Measurements from ENCODE around the gene UVRAG.

UVRAG gene

DNA sequence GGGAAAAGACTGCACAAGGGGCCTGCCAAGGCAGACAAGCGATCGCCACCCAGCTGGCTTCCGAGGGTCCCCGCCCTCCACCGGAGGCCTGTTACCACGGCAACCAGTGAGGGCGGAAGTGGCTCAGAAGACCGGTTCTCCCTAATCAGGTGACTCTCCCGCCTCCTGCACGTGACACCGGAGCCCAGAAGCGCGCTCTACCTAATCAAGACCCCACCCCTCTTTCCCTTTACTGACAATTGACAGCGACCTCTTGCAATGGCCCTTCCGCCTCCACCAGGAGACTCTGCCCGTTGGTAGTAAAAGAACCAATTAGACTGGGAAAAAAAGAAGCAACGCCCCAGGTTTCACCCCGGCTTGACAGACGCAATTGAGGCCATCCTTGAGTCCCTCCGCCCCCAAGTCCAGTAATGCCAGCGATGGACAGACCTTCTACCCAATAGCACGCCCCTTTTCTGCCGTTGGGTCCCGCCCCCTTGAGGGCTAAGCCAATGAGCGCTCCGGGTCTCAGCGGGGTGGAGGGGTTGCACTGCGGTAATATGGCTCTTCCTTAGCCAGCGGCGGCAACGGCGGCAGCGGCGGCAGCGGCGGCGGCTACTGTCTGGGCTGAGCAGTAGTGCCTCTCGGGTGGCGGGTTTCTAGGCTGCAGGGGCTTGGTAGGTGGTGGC is at the start of gene UVRAG:
UVRAG (plus strand) TSS at position 534 of the 668 bp plus-strand sequence. CDS start 198 bp downstream, outside the sequence.
- peak; percentile 95 for ATAC-seq
- peak; percentile 98 for DNase-seq

DNA sequence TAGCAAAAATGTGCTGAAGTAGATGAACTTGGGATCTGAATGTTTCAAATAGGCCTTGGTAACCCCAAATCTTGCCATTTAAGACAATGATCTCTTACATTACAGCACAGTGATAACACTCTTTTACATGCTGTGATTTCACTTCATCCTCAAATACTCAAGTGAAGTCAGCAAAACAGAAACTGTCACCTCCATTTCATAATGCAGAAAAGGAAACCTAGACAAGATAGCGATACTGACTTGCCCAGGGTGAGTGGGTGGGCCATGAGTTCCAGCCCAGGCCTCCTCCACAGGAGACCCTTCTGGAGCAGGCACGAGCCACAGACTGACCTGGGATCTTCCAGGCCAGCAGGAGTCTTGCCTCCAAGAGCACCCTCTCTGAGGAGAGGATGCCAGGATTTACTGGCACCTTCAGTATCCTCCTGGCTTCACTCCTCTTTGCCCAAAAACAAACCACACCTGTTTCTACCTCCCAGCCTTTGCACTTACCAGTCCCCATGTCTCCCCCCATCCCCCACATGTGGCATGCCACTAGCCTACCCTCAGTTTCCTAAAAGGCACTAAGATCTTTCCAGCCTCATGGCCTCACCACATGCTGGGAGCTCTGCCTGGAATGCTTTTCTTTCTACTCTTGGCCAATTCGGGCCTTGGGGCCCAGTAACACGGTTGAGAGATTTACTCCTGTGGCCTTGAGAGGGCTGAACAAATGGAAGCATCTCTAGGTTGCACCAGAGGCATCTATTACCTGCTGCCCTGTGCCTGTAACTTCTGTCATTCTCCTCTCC is 48.4 kb upstream of the UVRAG start:
- ATAC-seq, result no peak
- no peak for DNase-seq

- ATAC-seq, result no peak
- no peak for DNase-seq
Observed at GRCh38 chr11:75767228-75767572, 47.8 kb upstream of the UVRAG start.

GRCh38 chr11:75767793-75768111 is 47.3 kb upstream of the UVRAG start:
- DNase-seq (no peak), ATAC-seq (no peak)

GRCh38 chr11:75768112-75768908 is 46.7 kb upstream of the UVRAG start, which contains the start of gene DGAT2:
DGAT2 (plus strand) TSS chr11:75768778; CDS start chr11:75768992, 214 bp downstream.
- DNase-seq (peak; percentile 78), ATAC-seq (peak; percentile 80)

DNA sequence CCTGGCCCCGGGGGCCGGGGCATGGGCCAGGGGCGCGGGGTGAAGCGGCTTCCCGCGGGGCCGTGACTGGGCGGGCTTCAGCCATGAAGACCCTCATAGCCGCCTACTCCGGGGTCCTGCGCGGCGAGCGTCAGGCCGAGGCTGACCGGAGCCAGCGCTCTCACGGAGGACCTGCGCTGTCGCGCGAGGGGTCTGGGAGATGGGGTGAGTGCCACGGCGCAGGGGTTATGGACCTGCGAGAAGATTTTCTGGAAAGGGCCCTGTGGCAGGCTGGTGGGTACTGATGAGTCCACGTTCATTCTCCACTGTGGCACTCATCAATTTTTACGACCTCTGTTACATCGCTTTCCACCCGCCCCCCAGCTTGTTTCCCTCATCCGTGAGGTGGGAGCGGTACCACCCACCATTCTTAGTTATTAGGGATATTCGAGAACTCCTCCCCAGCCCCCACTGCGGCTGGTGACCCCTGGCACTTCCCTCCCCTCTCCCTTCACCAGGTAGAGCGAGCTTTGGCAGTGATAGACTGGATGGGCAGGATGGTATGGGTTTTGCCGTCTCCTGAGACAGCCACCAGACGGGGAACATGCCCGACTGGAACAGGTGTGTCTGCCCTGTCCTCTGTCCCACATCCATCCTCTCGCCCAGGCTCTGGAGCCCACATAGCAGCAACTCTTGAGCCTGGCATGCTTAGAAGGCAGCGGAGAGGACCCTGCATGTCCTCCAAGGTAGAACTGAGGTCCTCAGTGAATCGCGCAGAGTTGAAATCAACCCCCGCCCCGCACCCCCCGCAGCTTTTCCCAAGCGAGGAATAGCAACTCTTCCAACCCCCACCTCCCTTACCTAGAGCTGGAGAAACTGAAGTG is 45.9 kb upstream of the UVRAG start:
- DNase-seq (peak; percentile 16), ATAC-seq (no peak)

DNA sequence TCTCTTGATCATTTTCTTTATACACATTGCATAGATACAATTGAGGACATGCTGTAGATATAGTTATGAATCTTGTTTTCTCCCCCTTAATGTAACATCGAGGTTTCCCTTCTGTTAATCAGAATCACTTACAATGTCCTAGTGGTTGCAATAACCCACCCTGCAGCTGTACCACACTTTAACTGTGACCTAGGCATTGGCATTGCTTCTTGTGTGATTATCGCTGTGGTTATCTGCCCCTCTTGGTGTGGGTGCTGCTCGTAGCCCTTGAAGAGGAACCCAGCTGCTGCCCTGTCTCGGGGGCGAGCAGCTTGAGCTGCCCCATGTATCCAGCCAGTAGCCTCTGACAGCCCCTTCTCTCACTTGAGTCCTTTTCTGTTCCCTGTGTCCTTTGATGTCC is 44.9 kb upstream of the UVRAG start:
- no peak for DNase-seq
- no peak for ATAC-seq

- ATAC-seq, result no peak
- no peak for DNase-seq
Observed at GRCh38 chr11:75771646-75772410, 43.2 kb upstream of the UVRAG start.

GRCh38 chr11:75773595-75774353 is 41.2 kb upstream of the UVRAG start:
- peak; percentile 52 for ATAC-seq
- DNase-seq, result peak; percentile 27

- no peak for ATAC-seq
Observed at GRCh38 chr11:75775056-75775455, 40.0 kb upstream of the UVRAG start.

DNA sequence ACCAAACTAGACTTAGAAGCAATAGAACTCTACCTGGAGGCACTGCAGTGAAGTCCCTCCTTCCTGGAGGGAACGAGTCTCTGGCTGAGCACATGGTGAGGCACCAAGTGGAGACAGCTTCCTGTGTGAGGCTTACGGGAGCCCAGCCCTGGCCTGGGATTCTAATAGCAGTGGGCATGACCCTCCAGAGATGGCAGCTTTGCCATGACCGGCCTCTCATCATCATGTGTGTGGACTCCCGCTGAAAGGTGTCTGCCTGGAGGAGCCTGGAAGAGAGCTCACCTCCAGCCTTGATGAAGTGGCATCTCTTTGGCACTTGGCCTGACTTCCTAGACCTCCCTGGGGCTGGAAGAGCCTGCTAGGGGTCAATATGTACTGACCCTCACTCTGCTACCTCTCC is 38.5 kb upstream of the UVRAG start:
- ATAC-seq, result no peak

More at GRCh38 chr11:75775056-75775455, 40.0 kb upstream of the UVRAG start:
- no peak for DNase-seq

GRCh38 chr11:75777461-75778110 is 37.4 kb upstream of the UVRAG start:
- no peak for ATAC-seq
- DNase-seq, result no peak

More for the DNA sequence above, 38.5 kb upstream of the UVRAG start:
- DNase-seq, result no peak

- ATAC-seq (no peak), DNase-seq (no peak)
Observed at GRCh38 chr11:75778962-75779361, 36.0 kb upstream of the UVRAG start.

DNA sequence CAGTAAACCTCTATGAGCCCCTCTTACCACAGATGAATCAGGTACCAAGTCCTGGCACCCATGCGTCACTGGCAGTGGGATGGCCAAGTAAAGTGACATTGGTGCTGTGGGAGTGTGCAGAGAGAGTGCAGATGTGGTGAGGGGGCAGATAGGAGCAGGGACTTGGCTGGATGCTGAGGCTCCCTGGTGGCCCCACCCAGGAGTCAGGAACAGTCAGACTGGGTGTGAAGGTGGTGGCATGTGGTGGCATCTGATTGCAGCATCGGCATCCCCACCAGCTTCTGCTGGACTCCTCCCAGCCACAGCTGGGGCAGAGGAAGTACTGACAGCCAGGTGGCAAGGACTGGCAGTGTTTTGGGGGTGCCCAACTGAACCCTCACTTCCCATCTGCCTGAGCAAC is 35.0 kb upstream of the UVRAG start:
- DNase-seq (no peak), ATAC-seq (no peak)

DNA sequence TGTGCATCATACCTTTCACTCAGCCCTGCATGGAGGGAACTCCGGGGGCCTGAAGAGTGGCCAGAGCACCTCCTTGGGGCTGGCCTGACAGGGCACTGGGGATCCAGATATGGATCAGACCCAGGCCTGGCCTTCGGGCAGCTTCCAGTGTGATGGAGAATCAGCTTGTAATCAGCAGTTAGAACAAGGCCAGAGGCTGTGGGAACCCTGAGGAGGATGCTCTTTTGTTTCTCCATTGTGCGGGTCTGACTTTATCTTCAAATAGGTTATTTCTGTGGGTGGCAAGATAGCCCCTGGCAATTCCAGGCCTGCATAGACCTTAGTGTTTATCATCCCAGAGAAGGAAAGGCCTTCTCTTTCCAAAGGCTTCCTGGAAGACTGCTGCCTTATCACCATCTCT is 34.1 kb upstream of the UVRAG start:
- ATAC-seq (no peak), DNase-seq (no peak)

GRCh38 chr11:75781296-75781695 is 33.7 kb upstream of the UVRAG start:
- no peak for ATAC-seq
- DNase-seq, result no peak

GRCh38 chr11:75781831-75782230 is 33.2 kb upstream of the UVRAG start:
- DNase-seq (no peak), ATAC-seq (no peak)

DNA sequence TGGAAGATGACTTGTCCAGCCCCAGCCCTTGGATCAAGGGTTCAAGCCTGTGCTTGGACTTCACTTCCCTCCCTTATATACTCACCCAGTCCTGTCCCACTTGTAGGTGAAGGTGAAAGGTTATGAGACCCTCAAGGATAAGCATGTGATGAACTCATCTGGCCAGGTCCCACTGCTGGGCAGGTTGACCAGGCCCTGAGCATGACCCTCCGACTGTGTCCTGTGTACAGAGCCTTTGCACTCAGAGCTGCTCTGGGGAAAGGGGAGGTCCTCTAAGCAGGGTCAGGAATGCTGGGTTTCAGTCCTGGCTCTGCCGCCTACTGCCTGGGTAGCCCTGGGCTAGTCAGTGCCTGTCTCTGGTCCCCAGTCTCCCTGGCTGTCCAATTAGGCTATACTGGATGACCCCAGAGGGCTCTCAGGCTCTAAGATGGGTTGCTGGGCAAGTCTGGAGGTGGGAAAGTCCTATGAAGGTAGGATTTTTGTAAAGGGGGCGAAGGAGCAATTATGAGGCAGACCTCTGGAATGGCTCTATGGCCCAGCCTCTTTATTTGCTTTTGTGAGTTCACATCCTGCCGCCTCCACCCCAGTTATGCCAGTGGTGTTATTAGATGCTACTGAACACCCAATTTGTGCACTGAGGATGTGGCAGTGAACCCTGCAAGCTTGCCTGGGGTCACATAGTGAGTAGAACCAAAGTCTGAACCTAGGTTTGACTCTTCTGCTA is 32.3 kb upstream of the UVRAG start:
- ATAC-seq (no peak), DNase-seq (no peak)

GRCh38 chr11:75783416-75784084 is 31.5 kb upstream of the UVRAG start:
- DNase-seq, result no peak
- no peak for ATAC-seq

Measured in stimulated activated naive CD8-positive, alpha-beta T cell treated with anti-CD3 and anti-CD28 coated beads, Interleukin-15, Interleukin-2, amounts not matched to agents 100 U/mL and 50 U/mL, for 24 hours (primary cell).